ENCODE measurements around the gene GNG12.
"Not testable (repeated sequence)": the region's sequence is repeated elsewhere in the genome, so short reads cannot be mapped to it uniquely, and the experiment has no call there.

GNG12 gene

DNA sequence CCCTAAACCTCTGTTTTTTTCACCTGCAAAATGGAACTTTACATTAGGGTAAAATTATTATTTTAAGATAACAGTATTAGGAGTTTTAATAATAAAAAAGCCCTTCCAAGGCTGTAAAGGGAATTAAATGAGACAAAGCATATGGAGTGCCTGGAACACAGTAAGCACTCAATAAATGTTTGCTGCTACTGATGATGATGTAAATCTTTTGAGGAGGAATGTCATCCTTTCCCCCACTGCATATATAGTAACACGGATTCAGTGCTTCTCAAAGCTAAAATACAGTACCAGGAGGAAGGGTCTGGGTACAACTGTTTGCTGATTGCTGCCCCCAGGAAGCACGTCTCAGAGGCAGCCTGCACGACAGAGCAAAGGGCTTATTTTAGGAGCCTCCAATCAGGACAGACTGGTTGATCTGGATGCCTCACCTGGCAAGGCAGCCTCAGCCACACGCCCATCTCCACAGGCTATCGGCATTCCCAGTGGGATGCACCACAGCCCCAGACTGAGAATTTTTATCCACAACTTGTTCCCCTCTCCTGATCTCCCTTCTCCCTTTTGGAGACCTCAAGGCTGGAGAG, 83.9 kb downstream of the GNG12 start:
- peak; percentile 94 for DNase-seq

DNA sequence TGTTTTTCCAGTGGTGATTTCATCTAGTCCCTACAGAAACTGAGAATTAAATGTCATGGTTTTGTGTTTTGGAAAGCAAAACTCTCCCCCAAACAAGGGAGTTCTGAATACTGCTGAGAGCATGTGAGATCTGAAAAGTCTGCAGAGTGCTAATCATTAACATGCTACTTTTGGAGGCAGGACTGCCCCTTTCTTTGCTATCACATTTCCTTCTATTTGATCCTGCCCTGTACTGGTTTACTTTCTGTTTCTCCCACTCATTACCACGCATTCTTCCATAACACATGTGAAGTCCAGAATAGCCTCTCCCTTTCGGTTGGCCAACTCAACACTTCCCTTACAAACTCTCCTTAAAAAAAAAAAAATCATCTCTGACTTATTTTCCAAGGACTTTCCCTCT, 84.6 kb downstream of the GNG12 start:
- no peak for DNase-seq

DNA sequence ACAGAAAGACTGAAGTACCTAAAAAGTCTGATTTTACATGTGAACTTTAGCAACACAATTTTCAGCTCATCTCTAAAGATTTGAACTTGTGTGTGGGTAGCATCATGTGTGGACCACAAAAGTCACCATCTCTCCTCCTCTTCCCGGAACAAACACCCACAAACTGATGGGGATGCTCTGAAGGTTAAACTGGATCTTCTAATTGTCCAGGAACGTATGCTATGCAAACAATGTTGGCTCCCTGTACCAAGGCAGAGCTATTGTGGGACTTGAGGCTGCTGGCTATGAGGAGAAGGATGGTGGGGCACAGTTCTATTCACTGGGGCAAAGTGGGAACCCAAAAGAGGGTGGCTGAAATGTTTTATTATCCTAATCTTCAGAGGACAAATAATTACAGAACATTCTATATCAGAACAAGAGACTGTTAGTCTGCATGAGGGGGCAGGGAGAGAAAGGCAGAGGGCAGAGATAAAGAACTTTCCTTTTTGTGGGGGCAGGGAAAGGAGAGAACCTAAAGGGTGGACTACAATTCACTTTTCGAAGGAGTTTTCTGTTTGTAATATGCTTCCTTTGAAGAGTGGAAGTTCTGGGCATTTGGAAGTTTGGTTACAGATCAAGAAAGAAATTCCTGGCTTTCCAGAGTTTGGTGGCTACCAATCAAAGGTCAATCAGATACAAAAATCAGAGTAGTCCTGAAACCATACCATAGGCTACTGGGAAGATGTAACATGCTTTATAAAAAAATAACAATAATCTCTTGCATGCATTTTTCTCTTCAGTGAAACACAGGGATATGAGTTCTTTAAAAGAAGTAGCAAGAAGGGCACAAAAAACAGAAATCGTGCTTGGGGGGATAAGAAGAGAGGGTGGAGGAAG, 85.4 kb downstream of the GNG12 start:
- no peak for DNase-seq

DNA sequence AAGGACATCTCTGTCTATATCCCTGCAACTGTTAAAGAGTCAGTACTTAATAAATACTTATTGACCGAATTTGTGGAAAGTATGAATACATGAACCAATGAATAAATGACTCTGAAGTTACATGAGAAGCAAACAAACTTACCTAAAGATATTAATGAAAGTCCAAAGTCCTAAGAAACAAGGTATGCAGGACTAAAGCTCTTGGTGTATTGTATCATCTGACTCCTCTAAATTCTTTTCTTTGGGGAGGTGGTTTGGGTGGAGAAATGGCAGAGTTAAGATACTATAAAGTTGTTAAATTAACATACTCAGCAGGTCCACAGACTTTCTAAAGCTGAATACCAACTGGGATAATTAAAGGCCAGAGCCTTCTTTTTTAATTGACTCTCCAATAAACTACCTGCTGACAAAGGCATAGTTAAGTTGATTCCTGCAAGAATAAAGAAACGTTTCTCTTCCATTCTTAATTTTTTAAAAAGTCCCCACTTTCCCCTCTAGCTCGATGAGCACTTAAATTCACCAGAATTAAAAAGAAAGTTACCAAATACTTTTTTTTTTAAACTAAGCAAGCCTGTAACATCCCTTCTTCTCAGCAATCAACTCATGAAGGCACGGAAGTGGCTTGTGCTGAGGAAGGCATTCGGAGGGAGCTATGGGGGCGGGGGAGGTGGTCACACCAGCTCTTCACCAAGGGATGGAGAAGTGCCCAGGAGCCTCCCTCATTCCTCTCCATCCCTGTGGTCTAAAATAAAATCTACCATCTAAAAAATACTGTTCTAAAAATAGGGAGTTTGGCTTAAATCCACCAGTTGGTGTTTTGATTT, 87.2 kb downstream of the GNG12 start:
- DNase-seq: no peak

DNA sequence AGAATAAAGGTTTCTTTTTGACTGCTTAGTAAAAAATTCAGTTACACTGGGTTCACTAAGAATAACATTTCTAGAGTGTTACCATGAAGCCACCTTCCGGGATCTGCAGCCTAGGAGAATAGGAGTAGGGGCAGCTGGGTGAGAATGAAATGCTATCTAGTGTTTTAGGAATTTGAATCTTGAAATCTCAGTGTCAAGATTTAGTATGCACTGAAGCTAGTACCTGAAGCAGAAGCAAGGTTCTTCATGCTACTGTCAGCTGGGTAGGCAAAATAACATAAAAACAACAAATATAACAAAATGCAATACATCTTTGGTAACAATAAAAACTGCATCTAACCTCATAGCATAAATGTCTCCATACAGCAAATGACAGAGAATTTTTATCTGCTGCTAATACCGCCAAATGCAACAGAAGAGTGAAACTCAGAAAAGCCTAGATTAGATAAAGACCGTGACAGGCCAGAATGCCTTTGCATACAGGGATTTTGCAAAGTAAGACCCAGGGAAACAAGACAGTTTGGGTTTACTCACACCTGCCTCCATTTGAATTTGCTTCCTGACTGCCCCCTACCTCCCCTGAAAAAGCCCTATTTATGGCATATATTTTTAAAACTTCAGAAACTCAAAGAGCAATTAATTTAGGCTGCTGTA, 90.1 kb downstream of the GNG12 start:
- no peak for DNase-seq

DNA sequence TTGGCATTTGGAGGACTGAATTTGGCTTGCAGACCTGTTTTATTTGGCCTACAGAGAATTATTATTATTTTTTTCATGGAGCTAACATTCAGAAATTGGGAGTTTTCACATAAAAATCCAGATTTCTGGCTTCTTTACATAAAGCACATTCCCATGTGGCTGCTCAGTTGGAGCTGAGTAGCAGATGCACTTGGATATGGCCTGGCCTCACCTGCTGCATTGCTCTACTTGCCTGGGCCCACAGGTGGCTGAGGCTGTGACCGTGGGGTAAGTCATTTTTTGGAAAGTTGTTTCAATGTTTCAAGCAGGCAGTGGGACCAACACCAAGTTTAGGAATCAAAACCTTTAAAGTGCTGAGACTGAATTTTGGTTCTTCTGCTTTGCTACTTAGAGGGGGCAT, 91.5 kb downstream of the GNG12 start:
- no peak for DNase-seq

DNA sequence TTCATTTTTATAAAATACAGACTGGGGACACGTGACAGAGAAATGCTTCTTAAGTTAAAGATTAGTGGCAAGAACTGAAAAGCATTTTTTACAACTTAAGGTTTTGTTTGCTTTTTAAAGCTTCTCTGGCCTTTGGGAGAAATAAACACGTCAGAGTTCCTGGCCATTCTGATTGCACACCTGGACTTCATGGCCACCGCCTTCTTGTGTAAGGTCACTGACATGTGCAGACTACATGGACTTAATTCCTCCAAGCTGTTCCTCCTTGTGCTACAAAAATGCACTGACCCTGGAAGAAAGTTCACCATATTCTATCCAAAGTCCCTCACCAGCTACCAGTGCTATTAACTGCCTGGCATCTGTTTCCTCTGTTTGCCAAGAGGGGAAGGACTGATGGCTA, 92.1 kb downstream of the GNG12 start:
- no peak for DNase-seq

DNA sequence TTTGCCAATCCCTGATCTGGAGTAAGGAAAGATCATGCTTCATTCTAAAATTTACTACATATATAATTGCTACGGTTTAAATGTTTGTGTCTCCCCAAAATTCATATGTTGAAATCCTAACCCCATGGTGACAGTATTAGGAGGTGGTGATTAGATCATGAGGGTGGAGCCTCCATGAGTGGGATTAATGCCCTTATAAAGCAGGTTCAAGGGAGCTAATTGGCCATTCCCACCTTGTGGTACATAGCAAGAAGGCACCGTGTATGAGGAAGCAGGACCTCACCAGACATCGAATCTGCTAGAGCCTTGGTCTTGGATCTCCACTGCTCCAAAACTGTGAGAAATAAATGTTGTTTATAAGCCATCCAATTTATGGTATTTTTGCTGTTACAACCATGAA, 92.7 kb downstream of the GNG12 start:
- DNase-seq: no peak

DNA sequence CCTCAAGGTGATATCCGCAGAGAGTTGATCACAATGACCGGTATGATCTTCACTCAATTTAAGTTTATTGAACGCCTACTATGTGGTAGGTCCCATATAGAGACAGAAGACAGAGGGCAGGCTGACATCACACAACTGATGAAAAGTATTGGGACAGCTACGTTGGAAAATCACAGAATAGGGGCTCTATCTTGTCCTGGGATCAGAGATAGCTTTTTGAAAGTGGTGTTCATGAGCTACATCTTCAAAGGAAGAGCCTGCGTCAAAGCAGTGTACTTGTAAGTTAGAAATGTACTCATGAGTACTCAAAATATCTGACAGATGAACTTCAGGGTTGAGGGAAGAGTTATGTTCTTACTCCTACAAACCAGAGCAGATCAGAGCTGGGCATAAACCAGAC, 93.9 kb downstream of the GNG12 start:
- no peak for DNase-seq

DNA sequence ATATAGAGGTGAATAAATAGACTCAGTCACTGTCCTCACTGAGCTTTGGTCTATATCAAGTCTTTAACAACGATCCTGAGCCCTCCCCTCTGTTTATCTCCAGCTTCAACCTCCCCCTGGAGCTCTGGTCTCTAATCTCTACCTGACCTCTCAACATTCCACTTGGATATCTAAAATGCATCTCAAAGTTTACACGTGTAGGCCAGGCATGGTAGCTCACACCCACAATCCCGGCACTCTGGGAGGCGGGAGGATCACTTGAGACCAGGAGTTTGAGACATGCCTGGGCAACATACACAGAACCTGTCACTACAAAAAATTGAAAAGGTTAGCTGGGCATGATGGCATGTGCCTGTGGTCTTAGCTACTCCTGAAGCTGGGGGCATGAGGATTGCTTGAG, 94.9 kb downstream of the GNG12 start:
- DNase-seq: peak; percentile 71

DNA sequence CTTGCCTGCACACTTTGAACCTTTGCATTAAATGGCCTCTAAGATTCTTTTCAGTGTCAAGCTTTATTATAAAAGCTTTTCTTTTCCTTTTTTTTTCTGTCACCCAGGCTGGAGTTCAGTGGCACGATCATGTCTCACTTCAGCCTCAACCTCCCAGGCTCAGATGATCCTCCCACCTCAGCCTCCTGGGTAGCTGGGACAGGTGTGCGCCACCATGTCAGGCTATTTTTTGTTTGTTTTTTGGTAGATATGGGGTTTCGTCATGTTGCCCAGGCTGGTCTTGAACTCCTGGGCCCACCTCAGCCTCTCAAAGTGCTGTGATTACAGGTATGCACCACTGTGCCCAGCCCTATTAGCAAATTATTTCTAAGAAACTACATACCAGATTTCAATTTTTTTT, 95.4 kb downstream of the GNG12 start:
- DNase-seq: no peak

DNA sequence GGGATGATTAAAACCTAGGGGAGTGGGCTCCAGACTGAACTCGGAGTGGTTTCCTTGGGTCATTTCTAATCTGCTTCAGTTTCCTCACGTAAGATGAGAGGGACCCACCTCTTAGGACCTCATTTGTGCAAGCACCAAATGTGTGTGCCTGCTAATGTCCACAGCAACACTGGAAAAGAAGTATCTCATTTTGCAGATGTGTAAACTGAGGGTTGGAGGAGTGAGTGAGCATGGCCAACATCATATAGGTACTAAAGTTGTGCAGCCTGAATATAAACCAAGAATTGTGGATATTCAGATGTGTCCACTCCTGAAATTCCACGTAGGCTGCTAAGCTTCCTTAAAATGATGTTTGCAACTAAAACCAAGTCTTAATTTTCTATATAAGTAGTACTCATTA, 96.5 kb downstream of the GNG12 start:
- no peak for DNase-seq

DNA sequence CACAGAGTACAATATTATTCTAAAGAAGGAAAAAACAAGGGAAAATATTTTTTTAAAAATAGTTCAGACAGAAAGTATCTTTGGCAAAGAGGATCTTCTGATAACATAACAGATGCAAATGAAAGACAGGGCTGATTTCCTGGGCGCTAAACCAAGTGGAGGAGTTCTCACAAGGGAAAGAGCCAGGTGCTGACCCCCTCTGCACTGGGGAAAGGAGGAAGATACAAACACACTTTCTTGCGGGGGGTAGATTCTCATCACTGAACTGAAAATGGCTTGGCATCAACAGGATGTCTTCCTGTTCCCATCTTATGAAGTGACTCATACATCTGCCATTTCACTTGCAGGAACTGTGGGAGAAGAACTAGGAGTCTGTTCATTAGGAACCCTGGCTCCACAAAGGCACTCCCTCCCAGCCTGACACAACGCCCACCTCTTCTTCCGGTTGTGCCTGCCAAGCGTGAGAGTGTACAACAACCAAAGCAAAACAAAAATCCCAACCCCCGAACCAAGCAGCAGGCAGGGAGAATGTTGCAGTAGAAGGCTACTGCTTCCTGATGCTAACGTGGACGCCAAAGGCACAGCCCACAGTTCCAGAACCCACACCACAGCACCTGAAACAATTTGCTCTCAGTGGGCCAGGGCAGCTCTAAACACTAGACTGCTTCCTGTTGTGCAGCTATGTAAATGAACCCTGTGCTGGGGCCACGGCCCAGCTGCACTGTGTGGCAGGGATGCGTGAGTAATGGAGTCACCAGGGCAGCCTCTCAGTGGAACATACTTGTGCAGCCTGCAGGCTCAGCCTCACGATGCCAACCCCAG, 97.2 kb downstream of the GNG12 start:
- DNase-seq: peak; percentile 81

DNA sequence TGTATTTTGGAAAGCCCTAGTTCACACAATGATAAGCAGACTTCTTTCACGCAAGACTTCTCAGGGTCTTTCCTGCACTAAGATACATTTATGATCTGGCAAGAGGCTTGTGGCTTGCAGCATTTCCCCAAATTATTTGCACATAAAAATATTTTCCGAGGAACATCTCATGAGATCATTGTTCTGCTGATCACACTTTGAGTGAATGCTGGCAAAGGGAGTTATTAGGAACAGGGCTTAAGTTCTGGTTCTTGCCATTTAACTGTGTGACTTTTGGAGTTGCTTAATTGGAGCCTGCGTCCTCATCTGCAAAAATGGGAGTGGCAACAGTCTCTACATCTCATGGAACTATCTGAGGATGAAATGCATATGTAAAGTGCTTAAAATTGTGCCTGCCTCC, 98.1 kb downstream of the GNG12 start:
- no peak for DNase-seq

DNA sequence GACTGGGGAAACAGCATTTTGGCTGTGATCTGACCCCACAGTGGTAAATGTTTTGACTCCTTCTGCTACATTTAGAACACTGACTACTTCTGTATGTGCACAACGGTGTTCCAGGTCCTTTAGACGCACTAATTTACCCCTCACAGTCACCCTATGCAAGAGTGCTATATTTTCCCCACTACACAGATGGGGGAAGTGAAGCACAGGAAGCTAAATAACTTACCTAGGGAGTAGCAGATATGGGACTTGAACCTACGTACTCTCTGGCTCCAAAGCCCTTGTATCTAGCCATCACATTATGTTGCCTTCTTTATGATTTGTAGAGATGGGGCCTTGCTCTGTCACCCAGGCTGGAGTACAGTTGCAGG, 99.0 kb downstream of the GNG12 start:
- no peak for DNase-seq

DNA sequence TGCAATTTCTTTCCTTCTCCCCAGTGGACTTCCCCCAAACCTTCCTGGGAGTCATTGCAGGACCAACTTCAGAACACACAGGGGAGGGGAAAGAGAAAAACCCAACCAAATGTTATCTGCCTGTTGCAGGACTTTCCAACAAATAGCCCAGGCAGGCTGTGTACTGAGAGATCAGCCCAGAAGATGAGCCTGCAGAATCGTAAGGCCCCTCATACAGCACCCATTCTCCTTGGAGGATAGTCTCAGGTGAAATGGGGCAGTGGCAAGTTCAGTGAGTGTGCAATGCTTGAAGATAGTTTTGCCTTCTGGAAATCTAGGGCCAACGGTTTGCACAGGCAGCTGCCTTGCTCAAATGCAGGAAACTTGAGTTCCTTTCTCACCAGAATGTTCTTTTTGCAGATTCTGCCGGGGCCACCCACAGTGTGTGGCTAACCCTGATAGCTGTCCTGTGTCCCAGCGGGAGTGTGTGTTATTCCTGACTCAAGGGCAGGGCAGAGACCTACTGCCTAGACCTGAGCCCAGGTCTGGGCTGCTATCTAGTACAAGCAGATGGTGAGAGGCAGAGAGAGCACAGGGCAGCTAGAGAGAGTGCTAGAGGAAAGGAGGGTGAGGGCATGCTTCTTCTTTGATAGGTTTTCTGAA, 99.5 kb downstream of the GNG12 start:
- DNase-seq: no peak

DNA sequence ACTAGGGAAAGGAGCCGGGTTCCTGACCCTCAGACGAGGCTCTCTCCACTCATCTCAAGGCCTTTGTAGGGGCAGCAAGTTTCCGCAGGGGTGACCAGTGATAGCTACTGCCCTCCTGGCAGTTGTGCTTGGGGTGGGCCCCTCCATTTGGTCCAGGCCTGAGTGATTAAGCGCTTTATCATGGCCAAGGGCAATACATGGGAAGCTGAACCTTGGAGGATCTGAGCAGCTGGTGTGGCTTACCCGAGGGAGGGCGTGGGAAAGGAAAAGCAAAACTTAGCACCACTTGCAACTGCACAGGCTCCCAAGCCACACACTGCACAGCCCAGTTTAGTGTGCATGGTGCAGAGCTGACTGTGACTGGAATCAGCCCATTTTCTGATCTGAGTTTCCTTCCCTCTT, 100.5 kb downstream of the GNG12 start:
- no peak for DNase-seq

DNA sequence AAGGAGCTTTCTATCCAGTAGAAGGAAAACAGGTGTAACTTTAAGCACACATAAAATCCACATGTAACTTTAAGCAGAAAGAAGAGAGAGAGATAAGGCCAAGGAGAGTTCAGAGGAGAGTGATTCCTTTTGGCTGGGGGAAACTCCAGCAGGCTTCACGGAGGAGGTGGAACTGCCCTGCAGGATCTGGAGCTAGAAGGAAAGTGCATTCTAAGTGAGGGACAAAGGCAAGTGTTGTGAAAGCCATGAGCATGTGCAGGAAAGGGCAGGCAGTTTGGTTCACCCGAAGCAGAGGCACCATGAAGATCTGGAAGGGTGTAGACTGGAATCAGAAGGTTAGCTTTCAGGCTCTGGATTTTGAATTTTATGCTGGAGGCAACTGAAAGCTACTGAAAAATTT, 101.9 kb downstream of the GNG12 start:
- no peak for DNase-seq

DNA sequence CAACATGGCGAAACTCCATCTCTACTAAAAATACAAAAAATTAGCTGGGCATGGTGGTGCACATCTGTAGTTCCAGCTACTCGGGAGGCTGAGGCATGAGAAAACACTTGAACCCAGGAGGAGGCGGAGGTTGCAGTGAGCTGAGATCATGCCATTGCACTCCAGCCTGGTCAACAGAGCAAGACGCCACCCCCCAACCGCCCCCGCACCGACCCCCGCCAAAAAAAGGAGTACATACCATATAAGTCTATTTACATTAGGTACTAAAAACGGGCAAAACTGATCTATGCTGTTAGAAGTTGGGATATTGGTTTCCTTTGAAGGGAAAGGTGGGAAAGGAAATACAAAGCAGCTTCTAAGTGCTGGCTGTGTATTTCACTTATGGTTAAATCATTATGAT, 103.0 kb downstream of the GNG12 start:
- DNase-seq: not testable (repeated sequence)

DNA sequence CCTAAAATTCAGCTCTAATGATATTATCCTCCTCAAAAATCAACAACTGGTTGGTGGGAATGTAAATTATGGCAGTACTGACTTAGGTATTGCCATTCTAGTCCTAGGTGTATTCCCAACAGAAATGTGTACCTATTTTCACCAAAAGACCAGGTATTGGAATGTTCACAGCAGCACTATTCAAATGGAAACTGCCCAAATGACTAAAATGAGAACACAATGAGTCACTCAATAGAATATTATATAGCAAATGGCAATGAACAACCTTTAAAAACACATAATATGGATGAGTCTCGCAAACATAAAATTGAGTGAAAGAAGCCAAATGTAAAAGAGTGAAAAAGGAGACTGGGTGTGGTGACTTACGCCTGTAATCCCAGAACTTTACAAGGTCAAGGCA, 103.4 kb downstream of the GNG12 start:
- no peak for DNase-seq

DNA sequence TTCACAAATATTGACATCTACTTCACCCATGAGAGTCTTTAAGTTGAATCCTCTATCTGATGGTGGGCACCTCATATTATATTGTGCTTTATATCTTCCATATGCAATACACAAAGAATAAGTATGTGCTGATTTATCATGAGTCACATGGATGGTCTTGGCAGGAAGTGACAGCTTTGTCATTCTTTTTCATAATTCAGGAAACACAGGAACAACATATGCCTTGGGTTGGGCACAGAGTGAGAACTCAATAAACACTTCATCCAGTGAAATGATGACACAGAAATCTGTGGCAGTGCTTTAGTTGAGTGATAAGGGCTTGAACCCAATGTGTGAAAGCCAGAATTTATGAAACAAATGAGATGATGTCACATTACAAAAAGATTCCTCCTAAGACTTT, 107.0 kb downstream of the GNG12 start:
- no peak for DNase-seq

DNA sequence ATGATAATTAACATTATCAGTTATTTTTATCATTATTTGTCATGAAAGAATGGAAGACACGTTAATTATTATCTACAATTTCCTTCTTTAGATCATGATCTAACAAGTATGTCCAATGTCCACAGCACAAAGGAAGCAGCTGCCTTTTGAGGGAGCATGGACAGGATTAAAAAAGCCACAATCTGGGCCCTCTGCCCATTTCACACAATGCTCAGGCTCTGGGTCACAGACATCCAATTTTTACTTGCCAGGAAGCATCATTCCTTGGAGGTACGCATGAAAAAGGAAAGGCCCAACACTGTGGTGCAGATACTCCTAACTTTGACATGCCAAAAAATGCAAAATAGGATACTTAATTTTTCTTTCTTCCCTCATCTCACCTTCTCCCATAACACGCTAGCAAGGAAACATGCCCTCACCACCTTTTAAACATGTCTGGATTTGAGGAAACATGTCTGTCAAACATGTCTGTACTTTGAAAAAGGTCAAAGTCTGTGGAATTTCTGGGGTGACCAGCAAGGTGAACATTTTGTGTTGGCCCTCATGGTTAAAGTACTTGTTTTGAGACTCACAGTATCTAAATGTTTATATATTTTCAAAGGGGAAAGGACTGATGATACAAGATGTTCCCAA, 108.2 kb downstream of the GNG12 start:
- no peak for DNase-seq
